RPMI7951 (cell line): ENCODE data around the gene PML. TPM values are rescaled to one million over a fixed set of nuclear protein-coding genes. Genes with fewer than 3 reads are reported as not detected.
"Not testable (repeated sequence)": the region's sequence is repeated elsewhere in the genome, so short reads cannot be mapped to it uniquely, and the experiment has no call there.

Experiments used
- DNase-seq: peaks from one replicate; pipeline ENCODE4 v3.0.0-alpha.2; 2012; ENCODE audit warnings: low read depth
- total RNA-seq: library from RNA; depleted of rRNA; stranded (reverse); fragments of >200 nt; shearing (Covaris generic); gene quantifications from 2 replicates; pipeline ENCODE4 v1.2.3, GENCODE V29; 2014

Gene PML
- total RNA-seq, 1 experiment from 2014 or later, result 26.1 TPM

DNA sequence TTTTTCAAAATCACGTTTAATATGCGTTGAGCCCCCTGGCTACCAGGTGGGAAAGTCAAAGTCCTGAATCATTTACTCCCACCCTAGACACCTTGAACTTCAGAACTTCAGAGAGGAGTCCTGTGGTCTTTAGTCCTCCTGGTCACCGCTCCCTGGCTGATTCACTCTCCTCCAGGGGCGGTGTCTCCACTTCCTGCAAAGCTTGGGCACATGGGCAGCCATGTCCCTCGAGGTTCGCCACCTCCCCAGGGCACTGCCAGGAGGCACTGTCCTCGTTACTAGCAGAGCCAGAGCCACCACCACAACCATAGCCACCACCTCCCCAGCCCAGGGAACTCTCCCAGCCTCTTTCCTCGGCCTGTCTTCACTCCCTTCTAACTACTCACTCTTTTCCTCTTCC lies 37.2 kb upstream of the PML start:
- peak; percentile 74 for DNase-seq

DNA sequence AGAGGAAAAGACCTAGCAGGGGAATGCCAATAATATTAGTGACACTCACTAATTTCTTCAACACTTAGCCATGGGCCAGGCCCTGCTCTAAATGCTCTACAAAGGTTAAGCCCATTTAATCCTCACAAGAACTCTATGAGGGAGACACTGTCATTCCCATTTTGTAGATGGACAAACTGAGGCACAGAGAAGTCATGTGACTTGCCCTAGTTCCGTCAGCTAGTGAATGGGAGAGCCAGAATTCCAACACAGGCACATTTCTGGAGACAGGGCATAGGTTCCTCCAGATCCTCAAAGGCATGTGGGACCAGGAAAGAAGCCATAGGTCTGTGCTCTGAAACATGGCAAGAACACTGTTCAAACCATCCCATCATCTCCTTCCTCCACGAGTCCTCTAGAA lies 36.7 kb upstream of the PML start:
- no peak for DNase-seq

DNA sequence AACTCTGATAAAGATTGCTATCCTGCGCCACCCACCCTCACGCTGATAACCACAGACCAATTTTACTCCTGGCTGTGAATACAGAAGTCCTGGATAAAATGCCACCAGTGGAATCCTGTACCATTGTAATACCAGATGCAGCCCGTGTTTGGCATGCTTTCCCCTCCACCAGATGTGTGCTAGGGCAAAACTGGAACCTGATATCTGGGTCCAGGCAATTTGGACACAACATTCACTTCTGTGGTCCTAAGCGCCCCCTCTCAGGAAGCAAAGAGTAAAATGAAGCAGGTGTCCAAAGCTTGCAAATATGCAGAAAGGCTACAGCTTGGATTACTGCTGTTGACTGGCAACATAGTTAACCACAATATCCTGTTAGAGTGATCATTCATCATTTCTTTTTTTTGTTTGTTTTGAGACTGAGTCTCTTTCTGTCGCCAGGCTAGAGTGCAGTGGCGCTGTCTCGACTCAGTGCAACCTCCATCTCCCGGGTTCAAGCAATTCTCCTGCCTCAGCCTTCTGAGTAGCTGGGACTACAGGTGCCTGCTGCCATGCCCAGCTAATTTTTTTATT lies 35.4 kb upstream of the PML start:
- DNase-seq, result peak; percentile 91

DNA sequence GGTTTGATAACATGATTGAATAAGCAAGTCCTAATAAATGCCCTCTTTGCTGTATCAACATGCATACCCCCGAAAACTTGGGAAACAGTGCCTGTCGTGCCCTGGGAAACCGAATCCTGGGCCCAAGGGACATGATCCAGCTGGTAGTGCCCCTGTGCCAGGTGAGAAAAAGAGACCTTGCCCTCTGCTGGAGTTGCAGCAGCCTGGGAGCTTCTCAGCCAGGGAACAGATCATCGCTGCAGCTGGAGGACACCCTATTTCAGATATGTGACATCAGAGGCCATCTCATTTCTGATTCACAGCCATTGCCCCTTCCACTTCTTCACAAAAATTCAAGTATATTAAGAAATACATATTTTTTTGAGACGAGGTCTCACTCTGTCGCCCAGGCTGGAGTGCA lies 34.7 kb upstream of the PML start:
- no peak for DNase-seq

DNA sequence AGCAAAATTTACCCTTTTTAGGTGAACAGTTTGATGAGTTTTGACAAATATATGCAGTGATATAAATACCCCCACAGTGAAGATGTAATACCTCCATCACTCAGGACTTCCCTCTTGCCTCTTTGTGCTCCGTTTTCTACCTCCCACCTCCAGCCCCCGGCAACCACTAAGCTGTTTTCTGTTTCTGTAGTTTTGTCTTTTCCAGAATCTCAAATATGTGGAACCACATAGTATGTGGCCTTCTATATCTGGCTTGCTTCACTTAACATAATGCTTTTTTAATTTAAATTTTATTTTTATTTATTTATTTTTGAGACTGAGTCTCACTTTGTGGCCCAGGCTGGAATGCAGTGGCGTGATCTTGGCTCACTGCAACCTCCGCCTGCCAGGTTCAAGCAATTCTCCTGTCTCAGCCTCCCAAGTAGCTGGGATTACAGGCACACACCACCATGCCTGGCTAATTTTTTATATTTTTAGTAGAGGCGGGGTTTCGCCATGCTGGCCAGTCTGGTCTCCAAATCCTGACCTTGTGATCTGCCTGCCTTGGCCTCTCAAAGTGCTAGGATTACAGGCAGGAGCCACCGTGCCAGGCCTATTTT lies 33.9 kb upstream of the PML start:
- DNase-seq, result not testable (repeated sequence)

DNA sequence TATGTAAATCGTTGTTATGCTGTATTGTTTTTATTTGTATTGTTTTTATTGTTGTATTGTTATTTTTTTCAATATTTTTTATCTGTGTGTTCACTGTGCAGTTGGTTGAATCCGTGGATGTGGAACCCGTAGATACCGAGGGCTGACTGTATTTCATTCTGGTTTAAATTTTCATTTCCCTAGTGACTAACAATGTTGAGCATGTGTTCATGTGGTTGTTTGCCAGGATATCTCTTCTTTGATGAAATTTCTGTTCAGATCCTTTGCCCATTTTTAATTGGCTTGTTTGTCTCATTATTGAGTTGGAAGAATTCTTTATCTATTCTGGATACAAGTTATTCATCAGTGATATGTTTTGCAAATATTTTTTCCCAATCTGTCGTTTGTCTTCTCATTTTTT lies 32.1 kb upstream of the PML start:
- peak; percentile 42 for DNase-seq

DNA sequence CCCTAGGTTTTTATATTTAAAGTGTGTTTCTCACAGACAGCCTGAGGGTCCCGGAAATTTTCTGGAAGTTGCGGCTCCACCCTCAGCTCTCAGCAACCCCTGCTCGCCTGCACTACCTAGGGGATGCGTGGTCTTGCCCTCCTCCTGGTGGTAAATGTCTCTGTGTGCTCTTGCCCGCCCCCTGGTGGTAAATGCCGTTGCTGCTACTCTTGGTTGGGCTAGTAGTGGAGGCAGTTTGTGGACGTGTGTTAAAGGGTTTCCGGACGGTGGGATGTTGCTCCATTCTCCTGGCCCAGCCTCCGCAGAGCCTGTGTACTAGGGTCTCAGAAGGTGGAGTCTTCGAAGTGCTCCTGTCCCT lies 29.8 kb upstream of the PML start:
- DNase-seq, result peak; percentile 85

DNA sequence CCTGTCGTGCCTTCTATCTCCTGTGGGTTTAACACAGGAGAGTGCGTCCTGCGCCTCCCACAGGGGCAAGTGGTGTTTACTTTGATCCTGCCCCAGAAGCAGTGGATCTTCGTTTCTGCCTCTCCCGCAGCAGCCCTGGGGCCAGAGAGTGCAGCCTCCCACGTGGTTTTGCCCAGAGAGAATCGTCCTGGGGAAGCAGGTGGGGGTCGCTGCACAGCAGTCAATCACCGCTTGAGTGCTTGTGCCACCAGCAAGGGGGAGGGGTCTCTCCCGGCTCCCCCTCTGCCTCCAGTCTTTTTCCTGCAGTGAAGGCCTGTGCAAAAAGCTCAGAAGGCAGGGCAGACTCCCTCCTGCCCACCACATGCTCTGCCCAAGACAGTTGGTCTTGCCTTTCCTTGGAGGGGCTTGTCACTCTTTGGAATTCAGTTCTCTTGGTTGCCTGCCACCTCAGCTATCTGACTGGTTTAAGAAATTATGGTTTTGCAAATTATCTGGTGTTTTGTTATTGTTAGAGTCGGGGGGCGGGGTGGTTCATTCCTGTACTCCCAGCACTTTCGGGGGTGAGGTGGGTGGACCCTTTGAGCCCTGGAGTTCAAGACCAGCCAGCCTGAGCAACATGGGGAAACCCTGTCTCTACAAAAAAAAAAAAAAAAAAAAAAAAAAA lies 29.3 kb upstream of the PML start:
- peak; percentile 62 for DNase-seq

DNA sequence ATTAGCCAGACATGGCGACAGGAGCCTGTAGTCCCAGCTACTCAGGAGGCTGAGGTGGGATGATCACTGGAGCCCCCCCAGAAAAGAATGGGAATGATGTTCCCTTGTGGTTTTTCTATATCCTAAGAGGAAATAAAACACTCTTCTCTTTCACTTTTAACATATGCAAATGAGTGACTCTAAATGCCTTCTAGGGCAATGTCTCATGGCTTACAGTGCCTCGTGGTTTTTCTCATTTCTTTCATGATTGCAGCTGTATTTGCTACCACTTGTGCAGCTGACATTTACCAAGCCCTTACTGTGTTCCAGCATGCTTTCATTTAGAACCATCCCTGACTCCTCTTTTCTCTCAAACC lies 28.8 kb upstream of the PML start:
- DNase-seq, result peak; percentile 93

DNA sequence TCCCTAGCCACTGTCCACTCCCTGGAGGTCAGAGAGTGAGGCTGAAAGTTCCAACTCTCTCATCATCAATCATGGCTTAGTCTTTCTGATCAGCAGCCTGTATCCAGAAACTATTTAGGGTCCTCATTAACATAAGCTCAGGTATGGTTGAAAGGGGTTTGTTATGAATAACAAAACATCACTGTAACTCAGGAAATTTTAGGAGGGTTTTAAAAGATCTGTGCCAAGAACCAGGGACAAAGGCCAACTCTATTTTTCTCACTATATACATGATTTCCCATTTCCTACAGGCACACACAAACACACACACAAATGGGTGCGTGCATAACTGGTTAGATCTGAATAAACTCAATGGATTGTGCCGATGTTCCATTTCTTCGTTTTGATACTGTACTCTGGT lies 26.1 kb upstream of the PML start:
- DNase-seq, result no peak

DNA sequence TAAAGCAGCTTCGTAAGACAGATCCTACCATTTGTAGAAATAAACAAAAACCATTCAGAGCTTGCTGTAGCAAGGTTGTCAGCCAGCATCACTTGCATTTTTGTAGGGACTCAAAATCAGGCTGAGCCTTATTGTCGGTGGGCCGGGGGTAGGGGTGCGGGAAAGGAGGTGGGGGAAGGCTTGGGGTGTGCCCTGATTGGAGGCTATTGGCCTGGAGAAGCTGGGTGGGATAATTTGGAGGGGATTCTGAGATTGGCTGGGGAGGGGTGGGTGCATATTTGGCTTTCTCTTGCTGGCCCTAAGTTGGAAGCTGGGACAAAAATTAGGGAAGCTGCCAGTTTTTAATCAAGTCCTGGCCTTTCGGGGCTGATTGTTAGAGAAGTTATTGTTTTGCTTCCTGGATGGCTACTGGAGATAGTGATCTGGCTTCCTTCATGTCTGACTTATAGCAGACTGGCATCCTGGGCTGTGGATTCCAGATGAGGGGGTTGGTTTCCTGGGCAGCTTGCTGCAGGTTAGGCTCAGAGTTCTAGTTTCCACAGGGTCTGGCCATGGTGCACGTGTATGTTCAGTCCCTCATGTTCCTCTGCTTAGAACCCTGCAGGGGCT lies 25.3 kb upstream of the PML start:
- no peak for DNase-seq

DNA sequence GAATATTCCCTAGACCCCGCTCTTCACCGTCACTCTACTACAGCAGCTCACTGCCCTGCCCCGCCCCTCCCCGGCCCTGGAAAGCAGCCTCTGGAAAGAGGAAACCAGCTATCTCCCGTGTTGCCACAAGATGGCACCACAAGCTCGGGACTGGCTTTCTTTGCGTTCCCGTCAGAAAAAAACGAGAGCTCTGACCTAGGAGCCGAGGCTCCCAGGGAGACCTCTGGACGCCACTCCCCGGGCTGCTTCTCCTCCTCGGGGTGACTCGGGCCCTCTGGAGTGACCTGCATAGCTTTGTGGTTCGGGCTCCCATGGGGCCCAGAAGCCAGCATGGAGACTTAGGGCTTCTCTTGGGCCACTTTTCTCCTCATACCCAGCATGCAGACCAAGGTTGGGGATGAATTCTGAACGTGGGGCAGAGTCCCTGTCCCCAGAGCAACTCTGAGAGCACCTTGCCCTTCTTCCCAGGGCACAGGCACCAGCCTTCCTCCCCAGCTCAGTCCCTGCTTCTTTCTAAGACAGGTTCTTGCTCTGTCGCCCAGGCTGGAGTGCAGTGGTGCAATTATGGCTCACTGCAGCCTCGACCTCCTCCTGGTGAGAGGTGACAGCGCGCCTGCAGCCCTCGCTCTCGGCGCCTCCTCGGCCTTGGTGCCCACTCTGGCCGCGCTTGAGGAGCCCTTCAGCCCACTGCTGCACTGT lies 21.4 kb upstream of the PML start:
- DNase-seq, result peak; percentile 84

DNA sequence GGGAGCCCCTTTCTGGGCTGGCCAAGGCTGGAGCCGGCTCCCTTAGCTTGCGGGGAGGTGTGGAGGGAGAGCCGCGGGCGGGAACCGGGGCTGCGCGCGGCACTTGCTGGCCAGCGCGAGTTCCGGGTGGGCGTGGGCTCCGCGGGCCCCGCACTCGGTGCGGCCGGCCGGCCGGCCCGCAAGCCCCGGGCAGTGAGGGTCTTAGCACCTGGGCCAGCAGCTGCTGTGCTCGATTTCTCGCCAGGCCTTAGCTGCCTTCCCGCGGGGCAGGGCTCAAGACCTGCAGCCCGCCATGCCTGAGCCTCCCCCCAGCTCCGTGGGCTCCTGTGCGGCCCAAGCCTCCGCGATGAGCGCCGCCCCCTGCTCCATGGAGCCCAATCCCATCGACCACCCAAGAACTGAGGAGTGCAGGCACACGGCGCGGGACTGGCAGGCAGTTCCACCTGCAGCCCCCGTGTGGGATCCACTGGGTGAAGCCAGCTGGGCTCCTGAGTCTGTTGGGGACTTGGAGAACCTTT lies 20.8 kb upstream of the PML start:
- not testable (repeated sequence) for DNase-seq

DNA sequence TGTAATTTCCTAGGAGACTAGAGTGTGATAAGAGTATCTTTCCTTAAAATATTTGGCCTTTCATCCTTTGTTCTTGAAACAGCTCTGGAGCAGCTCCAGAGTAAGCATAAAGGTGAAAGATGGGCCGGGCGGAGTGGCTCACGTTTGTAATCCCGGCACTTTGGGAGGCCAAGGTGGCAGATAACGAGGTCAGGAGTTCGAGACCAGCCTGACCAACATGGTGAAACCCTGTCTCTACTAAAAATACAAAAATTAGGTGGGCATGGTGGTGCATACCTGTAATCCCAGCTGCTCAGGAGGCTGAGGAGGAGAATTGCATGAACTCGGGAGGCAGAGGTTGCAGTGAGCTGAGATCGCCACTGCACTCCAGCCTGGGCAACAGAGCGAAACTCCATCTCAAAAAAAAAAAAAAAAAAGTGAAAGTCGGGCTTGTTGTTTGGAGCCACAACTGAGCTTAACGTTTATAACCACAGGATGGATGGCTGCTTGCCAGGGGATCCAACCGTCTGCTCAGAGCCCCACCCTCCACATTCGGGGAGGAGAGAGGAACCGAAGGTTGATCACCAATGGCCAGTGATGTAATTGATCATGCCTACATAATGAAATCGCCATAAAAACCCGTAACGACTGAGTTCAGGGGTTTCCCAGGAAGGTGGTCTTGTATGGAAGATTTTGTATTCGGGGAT lies 18.9 kb upstream of the PML start:
- DNase-seq, result peak; percentile 86

DNA sequence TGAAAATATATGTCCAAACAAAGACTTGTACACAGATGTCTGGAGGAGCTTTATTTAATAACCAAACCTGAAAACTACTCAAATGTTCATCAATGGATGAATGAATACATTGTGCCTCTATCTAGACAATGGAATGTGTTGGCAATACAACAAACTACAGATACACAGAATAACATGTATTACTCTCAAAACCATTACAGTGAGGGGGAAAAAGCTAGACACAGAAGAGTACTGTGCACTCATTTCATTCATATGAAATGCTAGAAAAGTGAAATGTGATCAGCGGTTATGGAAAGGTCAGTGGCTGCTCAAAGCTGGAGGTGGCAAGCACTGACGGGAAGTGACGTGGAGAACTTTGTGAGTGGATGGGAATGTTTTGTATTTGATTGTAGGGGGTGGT lies 15.6 kb upstream of the PML start:
- DNase-seq, result no peak

DNA sequence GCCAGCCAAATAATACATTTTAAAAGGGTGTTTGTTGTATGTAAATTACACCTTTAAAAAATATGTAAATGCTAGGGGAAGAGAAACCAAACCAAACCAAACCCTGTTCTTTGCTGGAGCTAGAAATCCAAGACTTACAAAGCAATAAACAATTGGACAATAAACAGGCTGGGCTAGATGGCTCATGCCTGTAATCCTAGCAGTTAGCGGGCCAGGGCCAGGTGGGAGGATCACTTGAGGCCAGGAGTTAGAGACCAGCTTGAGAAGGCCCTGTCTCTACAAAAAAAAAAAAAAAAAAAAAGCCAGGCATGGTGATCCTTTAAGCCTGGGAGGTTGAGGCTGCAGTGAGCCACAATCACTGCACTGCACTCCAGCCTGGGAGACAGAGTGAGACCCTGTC lies 14.9 kb upstream of the PML start:
- DNase-seq, result no peak

DNA sequence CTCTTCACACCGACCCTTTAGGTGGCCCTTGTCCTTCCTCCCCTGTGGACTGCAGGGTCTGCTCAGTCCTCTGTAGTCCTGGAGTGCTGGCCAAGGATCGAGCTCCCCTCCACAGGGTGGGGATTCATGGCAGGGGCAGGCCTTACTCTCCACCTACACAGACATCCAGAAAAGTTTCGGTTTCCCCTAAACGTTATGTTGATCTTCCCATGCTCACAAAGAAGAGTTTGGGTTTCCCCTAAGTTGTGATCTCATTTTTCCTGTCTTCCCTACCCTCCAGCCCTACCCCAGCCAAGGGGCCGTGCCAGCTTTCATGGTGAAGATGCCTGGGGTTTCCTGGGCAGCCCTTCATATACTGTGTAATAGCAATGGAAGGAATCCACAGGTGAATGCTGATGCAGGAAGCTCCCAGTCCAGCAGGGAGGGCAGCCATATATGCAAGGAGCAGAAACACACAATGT lies 12.7 kb upstream of the PML start:
- DNase-seq, result peak; percentile 69

DNA sequence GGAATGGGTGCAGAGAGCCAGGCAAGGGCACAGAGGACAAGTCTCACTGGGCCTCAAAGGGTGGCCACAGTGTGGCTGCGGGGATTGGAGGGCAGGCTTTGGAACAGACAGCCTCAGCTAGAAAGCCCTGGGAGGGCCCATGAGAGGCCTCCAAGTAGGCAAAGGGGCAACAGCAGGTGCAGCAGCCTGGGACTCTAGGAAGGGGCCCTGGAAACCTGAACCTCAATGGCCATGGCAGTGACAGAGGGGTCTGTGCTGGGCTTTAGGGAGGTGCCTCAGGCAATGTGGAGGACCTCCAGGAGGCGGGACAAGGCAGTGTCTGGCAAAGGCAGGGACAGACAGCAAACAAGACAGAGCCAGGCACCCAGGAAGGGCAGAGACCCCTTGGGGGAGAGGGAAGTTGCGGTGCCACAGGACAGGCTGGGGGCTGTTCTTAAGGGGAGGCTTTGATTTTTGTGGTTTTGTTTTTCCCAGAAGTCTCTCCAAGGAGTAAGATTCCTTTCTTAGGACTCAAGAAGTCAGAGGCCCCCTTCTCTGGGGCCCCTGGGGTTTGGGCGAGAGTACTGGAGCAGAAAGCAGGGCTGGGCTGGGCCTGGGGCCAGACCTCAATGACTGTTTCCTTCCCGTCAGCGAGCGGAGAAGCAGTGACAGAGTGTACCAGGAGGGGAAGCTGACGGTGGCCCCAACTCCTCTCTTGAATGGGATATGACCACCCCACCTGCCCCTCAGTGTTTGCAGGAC lies 12.1 kb upstream of the PML start:
- peak; percentile 97 for DNase-seq

DNA sequence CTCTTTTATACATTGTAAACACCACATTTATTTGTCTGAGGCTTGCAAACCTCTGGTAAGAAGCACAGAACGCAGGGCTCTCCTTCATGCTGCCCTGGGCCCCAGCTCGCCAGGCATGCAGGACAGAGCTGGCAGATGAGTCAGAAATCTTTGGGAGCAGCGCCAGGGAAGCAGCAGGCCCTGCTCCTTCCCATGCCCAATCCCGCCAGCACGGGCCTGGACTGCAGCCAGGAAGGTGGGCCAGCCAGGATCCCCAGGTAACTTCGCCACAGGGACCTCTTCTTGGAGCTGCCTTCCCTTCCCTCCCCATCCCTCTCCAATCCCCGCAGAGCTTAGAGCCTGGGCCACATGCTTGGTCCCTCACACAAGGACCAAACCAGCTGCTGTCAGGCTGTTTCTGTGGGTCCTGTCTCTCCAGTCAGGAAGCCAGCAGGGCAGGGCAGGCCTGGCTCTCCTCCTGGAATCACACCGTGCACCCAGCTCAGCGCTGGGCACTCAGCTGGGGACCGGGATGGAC lies 11.2 kb upstream of the PML start:
- peak; percentile 91 for DNase-seq

DNA sequence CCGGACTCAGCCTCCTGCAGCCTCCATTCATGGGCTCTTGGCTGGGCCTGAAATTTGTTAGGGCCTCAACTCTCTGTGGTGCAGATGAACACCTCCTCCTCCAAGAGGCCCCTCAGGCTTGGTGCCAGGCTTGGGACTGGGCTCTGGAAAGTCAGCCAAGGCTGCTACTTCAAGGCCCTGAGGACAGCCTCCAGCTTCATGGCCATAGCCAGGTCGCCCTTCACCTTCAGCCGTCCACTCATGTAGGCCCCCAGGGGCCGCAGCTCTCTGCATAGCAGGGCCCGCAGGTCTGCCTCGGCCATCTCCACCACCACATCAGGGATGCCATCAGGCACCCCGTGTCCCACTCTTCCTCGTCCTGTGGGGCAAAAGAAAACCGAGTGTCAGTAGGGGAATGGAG lies 10.7 kb upstream of the PML start:
- no peak for DNase-seq
